ENCODE results near the gene RFTN2. TPM values are rescaled to one million over a fixed set of nuclear protein-coding genes. Genes with fewer than 3 reads are reported as not detected.

The RFTN2 gene
- total and polyA plus RNA-seq, 2 of the 13 experiments (the other 11 are each of a cell fraction or from before 2014, with no cell fraction given): not detected

DNA sequence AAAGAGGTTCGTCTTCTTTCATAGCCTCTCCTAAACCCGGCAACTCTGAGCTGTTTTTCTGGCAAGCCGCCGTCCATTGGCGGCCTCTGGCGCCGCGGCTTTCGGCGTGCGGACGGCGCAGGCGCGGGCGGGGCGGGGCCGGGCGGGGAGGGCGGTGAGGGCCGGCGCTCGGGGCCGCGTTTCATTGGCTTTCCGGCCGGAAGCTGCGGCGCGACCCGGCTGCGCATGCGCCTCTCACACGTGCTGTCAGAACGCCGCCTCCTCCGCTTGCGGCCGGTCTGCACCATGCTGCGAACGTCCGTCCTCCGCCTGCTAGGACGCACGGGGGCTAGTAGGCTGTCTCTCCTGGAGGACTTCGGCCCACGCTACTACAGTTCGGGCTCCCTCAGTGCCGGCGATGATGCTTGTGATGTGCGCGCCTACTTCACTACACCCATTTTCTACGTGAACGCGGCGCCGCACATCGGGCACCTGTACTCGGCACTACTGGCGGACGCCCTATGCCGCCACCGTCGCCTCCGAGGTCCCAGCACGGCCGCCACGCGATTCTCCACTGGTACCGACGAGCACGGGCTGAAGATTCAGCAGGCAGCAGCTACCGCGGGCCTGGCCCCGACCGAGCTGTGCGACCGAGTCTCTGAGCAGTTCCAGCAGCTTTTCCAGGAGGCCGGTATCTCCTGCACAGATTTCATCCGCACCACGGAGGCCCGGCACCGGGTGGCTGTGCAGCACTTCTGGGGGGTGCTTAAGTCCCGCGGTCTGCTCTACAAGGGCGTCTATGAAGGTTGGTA lies 29.9 kb upstream of the RFTN2 start, which contains the start of gene MARS2 (continued):
- TF ChIP-seq ARID4A (CRISPR knock-in tag; IDR thresholded peaks at IDR 0.05; ENCODE audit: borderline replicate concordance): peak; percentile 99
- TF ChIP-seq, protein P1, sequence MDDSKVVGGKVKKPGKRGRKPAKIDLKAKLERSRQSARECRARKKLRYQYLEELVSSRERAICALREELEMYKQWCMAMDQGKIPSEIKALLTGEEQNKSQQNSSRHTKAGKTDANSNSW (CRISPR knock-in tag; IDR thresholded peaks at IDR 0.05; ENCODE audit: borderline replicate concordance): no peak; the same call in 1 of the 2 replicates
- TF ChIP-seq ZMYM4 (CRISPR knock-in tag; IDR thresholded peaks at IDR 0.05): peak; percentile 89; the same call in 1 of the 2 replicates
- no peak; the same call in 1 of the 2 replicates for TF ChIP-seq ZNF432 (CRISPR knock-in tag; IDR thresholded peaks at IDR 0.05; ENCODE audit: borderline replicate concordance)
- TF ChIP-seq XRCC5 (optimal IDR thresholded peaks at IDR 0.05; ENCODE audit: low read length): peak; percentile 16
- peak; percentile 64 for TF ChIP-seq ZSCAN9 (CRISPR knock-in tag; IDR thresholded peaks at IDR 0.05; ENCODE audit: borderline replicate concordance)
- TF ChIP-seq ZNF431 (CRISPR knock-in tag; IDR thresholded peaks at IDR 0.05; ENCODE audit: borderline replicate concordance, low read depth): no peak
- TF ChIP-seq THAP7 (CRISPR knock-in tag; IDR thresholded peaks at IDR 0.05): no peak; the same call in 1 of the 2 replicates
- TF ChIP-seq ZNF550 (CRISPR knock-in tag; IDR thresholded peaks at IDR 0.05; ENCODE audit: borderline replicate concordance): peak; percentile 96; the same call in 1 of the 2 replicates
- no peak for TF ChIP-seq ZNF296 (CRISPR knock-in tag; conservative IDR thresholded peaks at IDR 0.05)
- 0 out of 2 replicates have a peak, but pooled peaks have one; percentile 48 for TF ChIP-seq ZNF564 (CRISPR knock-in tag; IDR thresholded peaks at IDR 0.05)
- TF ChIP-seq, protein P2, sequence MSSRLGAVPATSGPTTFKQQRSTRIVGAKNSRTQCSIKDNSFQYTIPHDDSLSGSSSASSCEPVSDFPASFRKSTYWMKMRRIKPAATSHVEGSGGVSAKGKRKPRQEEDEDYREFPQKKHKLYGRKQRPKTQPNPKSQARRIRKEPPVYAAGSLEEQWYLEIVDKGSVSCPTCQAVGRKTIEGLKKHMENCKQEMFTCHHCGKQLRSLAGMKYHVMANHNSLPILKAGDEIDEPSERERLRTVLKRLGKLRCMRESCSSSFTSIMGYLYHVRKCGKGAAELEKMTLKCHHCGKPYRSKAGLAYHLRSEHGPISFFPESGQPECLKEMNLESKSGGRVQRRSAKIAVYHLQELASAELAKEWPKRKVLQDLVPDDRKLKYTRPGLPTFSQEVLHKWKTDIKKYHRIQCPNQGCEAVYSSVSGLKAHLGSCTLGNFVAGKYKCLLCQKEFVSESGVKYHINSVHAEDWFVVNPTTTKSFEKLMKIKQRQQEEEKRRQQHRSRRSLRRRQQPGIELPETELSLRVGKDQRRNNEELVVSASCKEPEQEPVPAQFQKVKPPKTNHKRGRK (CRISPR knock-in tag; IDR thresholded peaks at IDR 0.05): peak; percentile 87; the same call in 1 of the 2 replicates
- TF ChIP-seq ZNF574 (CRISPR knock-in tag; IDR thresholded peaks at IDR 0.05): peak; percentile 85
- peak; percentile 80; the same call in 1 of the 2 replicates for TF ChIP-seq ZNF274 (CRISPR knock-in tag; IDR thresholded peaks at IDR 0.05)
- TF ChIP-seq HDAC6 (IDR thresholded peaks at IDR 0.05; ENCODE audit: low read depth, low read length): no peak
- TF ChIP-seq ELF1 (CRISPR knock-in tag; IDR thresholded peaks at IDR 0.05): peak; percentile 76
- no peak; the same call in 1 of the 2 replicates for TF ChIP-seq ZZZ3 (CRISPR knock-in tag; IDR thresholded peaks at IDR 0.05; ENCODE audit: borderline replicate concordance)
- TF ChIP-seq ZFY (CRISPR knock-in tag; IDR thresholded peaks at IDR 0.05): peak; percentile 86

Measured in HepG2 (cell line).